ENCODE results near the gene S100A2. TPM values are rescaled to one million over a fixed set of nuclear protein-coding genes. Genes with fewer than 3 reads are reported as not detected.

S100A2 gene
- total and polyA plus RNA-seq, 2 of the 13 experiments (the other 11 are each of a cell fraction or from before 2014, with no cell fraction given): 1.2 TPM

DNA sequence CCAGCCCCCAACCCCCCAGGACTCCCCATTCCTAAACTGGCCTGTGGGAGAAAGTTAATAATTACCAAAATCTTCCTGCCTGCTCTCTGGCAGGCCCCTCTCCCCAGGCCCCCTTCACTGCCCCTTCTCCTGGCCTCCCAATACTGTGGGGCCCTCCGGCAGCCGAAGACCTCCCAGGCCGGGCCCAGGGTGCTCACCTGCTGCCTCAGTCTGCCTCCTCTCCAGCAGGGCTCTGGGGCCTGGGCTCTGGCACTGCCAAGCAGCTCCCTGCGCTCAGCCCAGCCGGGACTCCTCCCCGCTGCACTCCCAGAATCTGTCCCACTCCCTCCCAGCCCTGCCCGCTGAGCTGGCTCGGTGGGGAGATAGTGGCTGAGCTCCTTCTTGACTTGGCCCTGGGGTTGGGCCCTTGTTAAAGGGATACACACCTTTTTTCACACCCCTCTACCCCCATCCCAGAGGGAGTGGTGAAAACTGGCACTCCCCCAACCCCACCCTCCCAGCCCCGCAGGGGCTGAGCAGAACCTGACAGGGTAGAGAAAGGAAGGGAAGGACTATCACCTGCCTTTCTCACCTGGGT lies 47.2 kb upstream of the S100A2 start, which contains the start of gene S100A16 (continued):
- TF ChIP-seq, protein P1, sequence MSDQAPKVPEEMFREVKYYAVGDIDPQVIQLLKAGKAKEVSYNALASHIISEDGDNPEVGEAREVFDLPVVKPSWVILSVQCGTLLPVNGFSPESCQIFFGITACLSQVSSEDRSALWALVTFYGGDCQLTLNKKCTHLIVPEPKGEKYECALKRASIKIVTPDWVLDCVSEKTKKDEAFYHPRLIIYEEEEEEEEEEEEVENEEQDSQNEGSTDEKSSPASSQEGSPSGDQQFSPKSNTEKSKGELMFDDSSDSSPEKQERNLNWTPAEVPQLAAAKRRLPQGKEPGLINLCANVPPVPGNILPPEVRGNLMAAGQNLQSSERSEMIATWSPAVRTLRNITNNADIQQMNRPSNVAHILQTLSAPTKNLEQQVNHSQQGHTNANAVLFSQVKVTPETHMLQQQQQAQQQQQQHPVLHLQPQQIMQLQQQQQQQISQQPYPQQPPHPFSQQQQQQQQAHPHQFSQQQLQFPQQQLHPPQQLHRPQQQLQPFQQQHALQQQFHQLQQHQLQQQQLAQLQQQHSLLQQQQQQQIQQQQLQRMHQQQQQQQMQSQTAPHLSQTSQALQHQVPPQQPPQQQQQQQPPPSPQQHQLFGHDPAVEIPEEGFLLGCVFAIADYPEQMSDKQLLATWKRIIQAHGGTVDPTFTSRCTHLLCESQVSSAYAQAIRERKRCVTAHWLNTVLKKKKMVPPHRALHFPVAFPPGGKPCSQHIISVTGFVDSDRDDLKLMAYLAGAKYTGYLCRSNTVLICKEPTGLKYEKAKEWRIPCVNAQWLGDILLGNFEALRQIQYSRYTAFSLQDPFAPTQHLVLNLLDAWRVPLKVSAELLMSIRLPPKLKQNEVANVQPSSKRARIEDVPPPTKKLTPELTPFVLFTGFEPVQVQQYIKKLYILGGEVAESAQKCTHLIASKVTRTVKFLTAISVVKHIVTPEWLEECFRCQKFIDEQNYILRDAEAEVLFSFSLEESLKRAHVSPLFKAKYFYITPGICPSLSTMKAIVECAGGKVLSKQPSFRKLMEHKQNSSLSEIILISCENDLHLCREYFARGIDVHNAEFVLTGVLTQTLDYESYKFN (CRISPR knock-in tag; conservative IDR thresholded peaks at IDR 0.05): peak; percentile 93
- TF ChIP-seq HNRNPLL (IDR thresholded peaks at IDR 0.05; ENCODE audit: low read depth, low read length, poor library complexity, severe bottlenecking) (peak; percentile 36), ZNF543 (CRISPR knock-in tag; IDR thresholded peaks at IDR 0.05) (peak; percentile 89), ZNF772 (CRISPR knock-in tag; IDR thresholded peaks at IDR 0.05) (no peak; the same call in 1 of the 2 replicates), ARHGAP35 (CRISPR knock-in tag; IDR thresholded peaks at IDR 0.05; ENCODE audit: borderline replicate concordance) (no peak), ZSCAN29 (CRISPR knock-in tag; conservative IDR thresholded peaks at IDR 0.05) (0 out of 2 replicates have a peak, but pooled peaks have one; percentile 35), HDAC2 (CRISPR knock-in tag; IDR thresholded peaks at IDR 0.05) (peak; percentile 36; the same call in 1 of the 2 replicates), NFIC (IDR thresholded peaks at IDR 0.05; ENCODE audit: low read length) (no peak), ZNF230 (CRISPR knock-in tag; IDR thresholded peaks at IDR 0.05) (0 out of 2 replicates have a peak, but pooled peaks have one; percentile 15), ZNF350 (CRISPR knock-in tag; IDR thresholded peaks at IDR 0.05; ENCODE audit: borderline replicate concordance, low read depth) (peak; percentile 44; the same call in 1 of the 2 replicates), ARNTL (CRISPR knock-in tag; IDR thresholded peaks at IDR 0.05) (0 out of 2 replicates have a peak, but pooled peaks have one; percentile 43)
- TF ChIP-seq, protein P2, sequence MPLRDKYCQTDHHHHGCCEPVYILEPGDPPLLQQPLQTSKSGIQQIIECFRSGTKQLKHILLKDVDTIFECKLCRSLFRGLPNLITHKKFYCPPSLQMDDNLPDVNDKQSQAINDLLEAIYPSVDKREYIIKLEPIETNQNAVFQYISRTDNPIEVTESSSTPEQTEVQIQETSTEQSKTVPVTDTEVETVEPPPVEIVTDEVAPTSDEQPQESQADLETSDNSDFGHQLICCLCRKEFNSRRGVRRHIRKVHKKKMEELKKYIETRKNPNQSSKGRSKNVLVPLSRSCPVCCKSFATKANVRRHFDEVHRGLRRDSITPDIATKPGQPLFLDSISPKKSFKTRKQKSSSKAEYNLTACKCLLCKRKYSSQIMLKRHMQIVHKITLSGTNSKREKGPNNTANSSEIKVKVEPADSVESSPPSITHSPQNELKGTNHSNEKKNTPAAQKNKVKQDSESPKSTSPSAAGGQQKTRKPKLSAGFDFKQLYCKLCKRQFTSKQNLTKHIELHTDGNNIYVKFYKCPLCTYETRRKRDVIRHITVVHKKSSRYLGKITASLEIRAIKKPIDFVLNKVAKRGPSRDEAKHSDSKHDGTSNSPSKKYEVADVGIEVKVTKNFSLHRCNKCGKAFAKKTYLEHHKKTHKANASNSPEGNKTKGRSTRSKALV (CRISPR knock-in tag; IDR thresholded peaks at IDR 0.05): 0 out of 2 replicates have a peak, but pooled peaks have one; percentile 18
- TF ChIP-seq, protein P3, sequence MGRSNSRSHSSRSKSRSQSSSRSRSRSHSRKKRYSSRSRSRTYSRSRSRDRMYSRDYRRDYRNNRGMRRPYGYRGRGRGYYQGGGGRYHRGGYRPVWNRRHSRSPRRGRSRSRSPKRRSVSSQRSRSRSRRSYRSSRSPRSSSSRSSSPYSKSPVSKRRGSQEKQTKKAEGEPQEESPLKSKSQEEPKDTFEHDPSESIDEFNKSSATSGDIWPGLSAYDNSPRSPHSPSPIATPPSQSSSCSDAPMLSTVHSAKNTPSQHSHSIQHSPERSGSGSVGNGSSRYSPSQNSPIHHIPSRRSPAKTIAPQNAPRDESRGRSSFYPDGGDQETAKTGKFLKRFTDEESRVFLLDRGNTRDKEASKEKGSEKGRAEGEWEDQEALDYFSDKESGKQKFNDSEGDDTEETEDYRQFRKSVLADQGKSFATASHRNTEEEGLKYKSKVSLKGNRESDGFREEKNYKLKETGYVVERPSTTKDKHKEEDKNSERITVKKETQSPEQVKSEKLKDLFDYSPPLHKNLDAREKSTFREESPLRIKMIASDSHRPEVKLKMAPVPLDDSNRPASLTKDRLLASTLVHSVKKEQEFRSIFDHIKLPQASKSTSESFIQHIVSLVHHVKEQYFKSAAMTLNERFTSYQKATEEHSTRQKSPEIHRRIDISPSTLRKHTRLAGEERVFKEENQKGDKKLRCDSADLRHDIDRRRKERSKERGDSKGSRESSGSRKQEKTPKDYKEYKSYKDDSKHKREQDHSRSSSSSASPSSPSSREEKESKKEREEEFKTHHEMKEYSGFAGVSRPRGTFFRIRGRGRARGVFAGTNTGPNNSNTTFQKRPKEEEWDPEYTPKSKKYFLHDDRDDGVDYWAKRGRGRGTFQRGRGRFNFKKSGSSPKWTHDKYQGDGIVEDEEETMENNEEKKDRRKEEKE (IDR thresholded peaks at IDR 0.05): no peak
- TF ChIP-seq, protein P4, sequence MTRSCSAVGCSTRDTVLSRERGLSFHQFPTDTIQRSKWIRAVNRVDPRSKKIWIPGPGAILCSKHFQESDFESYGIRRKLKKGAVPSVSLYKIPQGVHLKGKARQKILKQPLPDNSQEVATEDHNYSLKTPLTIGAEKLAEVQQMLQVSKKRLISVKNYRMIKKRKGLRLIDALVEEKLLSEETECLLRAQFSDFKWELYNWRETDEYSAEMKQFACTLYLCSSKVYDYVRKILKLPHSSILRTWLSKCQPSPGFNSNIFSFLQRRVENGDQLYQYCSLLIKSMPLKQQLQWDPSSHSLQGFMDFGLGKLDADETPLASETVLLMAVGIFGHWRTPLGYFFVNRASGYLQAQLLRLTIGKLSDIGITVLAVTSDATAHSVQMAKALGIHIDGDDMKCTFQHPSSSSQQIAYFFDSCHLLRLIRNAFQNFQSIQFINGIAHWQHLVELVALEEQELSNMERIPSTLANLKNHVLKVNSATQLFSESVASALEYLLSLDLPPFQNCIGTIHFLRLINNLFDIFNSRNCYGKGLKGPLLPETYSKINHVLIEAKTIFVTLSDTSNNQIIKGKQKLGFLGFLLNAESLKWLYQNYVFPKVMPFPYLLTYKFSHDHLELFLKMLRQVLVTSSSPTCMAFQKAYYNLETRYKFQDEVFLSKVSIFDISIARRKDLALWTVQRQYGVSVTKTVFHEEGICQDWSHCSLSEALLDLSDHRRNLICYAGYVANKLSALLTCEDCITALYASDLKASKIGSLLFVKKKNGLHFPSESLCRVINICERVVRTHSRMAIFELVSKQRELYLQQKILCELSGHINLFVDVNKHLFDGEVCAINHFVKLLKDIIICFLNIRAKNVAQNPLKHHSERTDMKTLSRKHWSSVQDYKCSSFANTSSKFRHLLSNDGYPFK (CRISPR knock-in tag; IDR thresholded peaks at IDR 0.05; ENCODE audit: borderline replicate concordance): peak; percentile 47; the same call in 1 of the 2 replicates
- TF ChIP-seq, protein P5, sequence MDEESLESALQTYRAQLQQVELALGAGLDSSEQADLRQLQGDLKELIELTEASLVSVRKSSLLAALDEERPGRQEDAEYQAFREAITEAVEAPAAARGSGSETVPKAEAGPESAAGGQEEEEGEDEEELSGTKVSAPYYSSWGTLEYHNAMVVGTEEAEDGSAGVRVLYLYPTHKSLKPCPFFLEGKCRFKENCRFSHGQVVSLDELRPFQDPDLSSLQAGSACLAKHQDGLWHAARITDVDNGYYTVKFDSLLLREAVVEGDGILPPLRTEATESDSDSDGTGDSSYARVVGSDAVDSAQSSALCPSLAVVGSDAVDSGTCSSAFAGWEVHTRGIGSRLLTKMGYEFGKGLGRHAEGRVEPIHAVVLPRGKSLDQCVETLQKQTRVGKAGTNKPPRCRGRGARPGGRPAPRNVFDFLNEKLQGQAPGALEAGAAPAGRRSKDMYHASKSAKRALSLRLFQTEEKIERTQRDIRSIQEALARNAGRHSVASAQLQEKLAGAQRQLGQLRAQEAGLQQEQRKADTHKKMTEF (CRISPR knock-in tag; IDR thresholded peaks at IDR 0.05): 0 out of 2 replicates have a peak, but pooled peaks have one; percentile 34

All from HepG2 (cell line).